ENCODE results near the gene ZDHHC14. TPM values are rescaled to one million over a fixed set of nuclear protein-coding genes. Genes with fewer than 3 reads are reported as not detected.
A peak's percentile ranks its signal among the peaks of the same experiment; 100 is the strongest.

Gene ZDHHC14
- total and polyA plus RNA-seq, 2 experiments from 2014 or later = 3.0 to 7.4 TPM

DNA sequence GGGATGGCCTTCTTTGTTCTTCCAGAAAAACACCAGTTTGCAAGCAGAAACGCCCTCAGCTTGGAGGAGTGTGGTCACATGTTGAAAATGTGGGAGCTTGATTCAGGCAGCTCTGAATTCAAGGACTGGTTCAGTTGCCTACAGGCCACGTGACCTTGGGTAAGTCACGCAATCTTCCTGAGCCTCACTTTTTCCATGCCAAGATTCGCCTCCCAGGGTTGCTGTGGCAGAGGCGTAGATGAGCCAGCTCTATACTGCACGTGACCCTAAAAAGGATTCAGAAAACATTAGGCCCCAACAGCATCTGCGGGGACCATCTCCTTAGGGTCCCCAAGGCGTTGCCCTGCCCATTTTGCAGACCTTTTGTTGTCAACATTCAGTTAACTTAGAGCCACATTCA, 330.1 kb downstream of the ZDHHC14 start:
- Histone ChIP-seq H3K9me2 (ENCODE audit: insufficient read depth) (0 out of 2 replicates have a peak, but pooled peaks cover 3% of the 10 kb centered on the region), H3K4me1 (ENCODE audit: insufficient read depth) (peaks cover 24% of the 10 kb centered on the region), H3F3A (replicated peaks; ENCODE audit: low read depth) (peaks cover 17% of the 10 kb centered on the region), H3K27ac (ENCODE audit: low read depth) (no peak overlapping the region), H3K36me3 (ENCODE audit: insufficient read depth) (peaks cover 3% of the 10 kb centered on the region; the same call in 1 of the 2 replicates), H3K79me2 (replicated peaks; ENCODE audit: insufficient read depth) (no peaks in the 10 kb centered on the region), H3K4me3 (no peak overlapping the region), H2AFZ (0 out of 2 replicates have a peak overlapping the region, but pooled peaks have one; percentile 38), H3K4me2 (no peak overlapping the region), H3K27me3 (ENCODE audit: insufficient read depth) (no peaks in the 10 kb centered on the region), H4K20me1 (replicated peaks; ENCODE audit: insufficient read depth) (no peaks in the 10 kb centered on the region)
- ATAC-seq (no peak), DNase-seq (ENCODE audit: low spot score) (no peak)
- H3K27me3 Mint-ChIP-seq (ENCODE audit: insufficient read depth, low read depth, poor library complexity) = peaks cover 15% of the 10 kb centered on the region
- no peak overlapping the region for H3K27ac Mint-ChIP-seq
- H3K36me3 Mint-ChIP-seq (ENCODE audit: low read depth) = peaks cover 22% of the 10 kb centered on the region
- TF ChIP-seq POLR2AphosphoS5 (IDR thresholded peaks at IDR 0.05; ENCODE audit: low read depth) = no peak
- TF ChIP-seq, protein P1, sequence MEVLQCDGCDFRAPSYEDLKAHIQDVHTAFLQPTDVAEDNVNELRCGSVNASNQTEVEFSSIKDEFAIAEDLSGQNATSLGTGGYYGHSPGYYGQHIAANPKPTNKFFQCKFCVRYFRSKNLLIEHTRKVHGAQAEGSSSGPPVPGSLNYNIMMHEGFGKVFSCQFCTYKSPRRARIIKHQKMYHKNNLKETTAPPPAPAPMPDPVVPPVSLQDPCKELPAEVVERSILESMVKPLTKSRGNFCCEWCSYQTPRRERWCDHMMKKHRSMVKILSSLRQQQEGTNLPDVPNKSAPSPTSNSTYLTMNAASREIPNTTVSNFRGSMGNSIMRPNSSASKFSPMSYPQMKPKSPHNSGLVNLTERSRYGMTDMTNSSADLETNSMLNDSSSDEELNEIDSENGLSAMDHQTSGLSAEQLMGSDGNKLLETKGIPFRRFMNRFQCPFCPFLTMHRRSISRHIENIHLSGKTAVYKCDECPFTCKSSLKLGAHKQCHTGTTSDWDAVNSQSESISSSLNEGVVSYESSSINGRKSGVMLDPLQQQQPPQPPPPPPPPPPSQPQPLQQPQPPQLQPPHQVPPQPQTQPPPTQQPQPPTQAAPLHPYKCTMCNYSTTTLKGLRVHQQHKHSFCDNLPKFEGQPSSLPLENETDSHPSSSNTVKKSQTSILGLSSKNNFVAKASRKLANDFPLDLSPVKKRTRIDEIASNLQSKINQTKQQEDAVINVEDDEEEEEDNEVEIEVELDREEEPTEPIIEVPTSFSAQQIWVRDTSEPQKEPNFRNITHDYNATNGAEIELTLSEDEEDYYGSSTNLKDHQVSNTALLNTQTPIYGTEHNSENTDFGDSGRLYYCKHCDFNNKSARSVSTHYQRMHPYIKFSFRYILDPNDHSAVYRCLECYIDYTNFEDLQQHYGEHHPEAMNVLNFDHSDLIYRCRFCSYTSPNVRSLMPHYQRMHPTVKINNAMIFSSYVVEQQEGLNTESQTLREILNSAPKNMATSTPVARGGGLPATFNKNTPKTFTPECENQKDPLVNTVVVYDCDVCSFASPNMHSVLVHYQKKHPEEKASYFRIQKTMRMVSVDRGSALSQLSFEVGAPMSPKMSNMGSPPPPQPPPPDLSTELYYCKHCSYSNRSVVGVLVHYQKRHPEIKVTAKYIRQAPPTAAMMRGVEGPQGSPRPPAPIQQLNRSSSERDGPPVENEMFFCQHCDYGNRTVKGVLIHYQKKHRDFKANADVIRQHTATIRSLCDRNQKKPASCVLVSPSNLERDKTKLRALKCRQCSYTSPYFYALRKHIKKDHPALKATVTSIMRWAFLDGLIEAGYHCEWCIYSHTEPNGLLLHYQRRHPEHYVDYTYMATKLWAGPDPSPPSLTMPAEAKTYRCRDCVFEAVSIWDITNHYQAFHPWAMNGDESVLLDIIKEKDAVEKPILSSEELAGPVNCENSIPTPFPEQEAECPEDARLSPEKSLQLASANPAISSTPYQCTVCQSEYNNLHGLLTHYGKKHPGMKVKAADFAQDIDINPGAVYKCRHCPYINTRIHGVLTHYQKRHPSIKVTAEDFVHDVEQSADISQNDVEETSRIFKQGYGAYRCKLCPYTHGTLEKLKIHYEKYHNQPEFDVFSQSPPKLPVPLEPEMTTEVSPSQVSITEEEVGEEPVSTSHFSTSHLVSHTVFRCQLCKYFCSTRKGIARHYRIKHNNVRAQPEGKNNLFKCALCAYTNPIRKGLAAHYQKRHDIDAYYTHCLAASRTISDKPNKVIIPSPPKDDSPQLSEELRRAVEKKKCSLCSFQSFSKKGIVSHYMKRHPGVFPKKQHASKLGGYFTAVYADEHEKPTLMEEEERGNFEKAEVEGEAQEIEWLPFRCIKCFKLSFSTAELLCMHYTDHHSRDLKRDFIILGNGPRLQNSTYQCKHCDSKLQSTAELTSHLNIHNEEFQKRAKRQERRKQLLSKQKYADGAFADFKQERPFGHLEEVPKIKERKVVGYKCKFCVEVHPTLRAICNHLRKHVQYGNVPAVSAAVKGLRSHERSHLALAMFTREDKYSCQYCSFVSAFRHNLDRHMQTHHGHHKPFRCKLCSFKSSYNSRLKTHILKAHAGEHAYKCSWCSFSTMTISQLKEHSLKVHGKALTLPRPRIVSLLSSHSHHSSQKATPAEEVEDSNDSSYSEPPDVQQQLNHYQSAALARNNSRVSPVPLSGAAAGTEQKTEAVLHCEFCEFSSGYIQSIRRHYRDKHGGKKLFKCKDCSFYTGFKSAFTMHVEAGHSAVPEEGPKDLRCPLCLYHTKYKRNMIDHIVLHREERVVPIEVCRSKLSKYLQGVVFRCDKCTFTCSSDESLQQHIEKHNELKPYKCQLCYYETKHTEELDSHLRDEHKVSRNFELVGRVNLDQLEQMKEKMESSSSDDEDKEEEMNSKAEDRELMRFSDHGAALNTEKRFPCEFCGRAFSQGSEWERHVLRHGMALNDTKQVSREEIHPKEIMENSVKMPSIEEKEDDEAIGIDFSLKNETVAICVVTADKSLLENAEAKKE (CRISPR knock-in tag; IDR thresholded peaks at IDR 0.05) = no peak
- TF ChIP-seq, protein P2, sequence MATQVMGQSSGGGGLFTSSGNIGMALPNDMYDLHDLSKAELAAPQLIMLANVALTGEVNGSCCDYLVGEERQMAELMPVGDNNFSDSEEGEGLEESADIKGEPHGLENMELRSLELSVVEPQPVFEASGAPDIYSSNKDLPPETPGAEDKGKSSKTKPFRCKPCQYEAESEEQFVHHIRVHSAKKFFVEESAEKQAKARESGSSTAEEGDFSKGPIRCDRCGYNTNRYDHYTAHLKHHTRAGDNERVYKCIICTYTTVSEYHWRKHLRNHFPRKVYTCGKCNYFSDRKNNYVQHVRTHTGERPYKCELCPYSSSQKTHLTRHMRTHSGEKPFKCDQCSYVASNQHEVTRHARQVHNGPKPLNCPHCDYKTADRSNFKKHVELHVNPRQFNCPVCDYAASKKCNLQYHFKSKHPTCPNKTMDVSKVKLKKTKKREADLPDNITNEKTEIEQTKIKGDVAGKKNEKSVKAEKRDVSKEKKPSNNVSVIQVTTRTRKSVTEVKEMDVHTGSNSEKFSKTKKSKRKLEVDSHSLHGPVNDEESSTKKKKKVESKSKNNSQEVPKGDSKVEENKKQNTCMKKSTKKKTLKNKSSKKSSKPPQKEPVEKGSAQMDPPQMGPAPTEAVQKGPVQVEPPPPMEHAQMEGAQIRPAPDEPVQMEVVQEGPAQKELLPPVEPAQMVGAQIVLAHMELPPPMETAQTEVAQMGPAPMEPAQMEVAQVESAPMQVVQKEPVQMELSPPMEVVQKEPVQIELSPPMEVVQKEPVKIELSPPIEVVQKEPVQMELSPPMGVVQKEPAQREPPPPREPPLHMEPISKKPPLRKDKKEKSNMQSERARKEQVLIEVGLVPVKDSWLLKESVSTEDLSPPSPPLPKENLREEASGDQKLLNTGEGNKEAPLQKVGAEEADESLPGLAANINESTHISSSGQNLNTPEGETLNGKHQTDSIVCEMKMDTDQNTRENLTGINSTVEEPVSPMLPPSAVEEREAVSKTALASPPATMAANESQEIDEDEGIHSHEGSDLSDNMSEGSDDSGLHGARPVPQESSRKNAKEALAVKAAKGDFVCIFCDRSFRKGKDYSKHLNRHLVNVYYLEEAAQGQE (IDR thresholded peaks at IDR 0.05; ENCODE audit: unreplicated experiment) = no peak
- no peak for TF ChIP-seq CREB1 (CRISPR knock-in tag; IDR thresholded peaks at IDR 0.05; ENCODE audit: low read depth)
- TF ChIP-seq STAT1 (IDR thresholded peaks at IDR 0.05; ENCODE audit: unreplicated experiment) = no peak
- TF ChIP-seq ZNF331 (CRISPR knock-in tag; IDR thresholded peaks at IDR 0.05; ENCODE audit: low read depth) = no peak
- no peak for TF ChIP-seq ZNF114 (CRISPR knock-in tag; IDR thresholded peaks at IDR 0.05)
- TF ChIP-seq, protein P3, sequence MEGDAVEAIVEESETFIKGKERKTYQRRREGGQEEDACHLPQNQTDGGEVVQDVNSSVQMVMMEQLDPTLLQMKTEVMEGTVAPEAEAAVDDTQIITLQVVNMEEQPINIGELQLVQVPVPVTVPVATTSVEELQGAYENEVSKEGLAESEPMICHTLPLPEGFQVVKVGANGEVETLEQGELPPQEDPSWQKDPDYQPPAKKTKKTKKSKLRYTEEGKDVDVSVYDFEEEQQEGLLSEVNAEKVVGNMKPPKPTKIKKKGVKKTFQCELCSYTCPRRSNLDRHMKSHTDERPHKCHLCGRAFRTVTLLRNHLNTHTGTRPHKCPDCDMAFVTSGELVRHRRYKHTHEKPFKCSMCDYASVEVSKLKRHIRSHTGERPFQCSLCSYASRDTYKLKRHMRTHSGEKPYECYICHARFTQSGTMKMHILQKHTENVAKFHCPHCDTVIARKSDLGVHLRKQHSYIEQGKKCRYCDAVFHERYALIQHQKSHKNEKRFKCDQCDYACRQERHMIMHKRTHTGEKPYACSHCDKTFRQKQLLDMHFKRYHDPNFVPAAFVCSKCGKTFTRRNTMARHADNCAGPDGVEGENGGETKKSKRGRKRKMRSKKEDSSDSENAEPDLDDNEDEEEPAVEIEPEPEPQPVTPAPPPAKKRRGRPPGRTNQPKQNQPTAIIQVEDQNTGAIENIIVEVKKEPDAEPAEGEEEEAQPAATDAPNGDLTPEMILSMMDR (conservative IDR thresholded peaks at IDR 0.05; ENCODE audit: low read depth in 2 of 2) = no peak
- TF ChIP-seq EZH2phosphoT487 (IDR thresholded peaks at IDR 0.05; ENCODE audit: unreplicated experiment) = no peak
- peaks cover 17% of the 10 kb centered on the region for H3K9me3 Mint-ChIP-seq
- peaks cover 51% of the 10 kb centered on the region for H3K4me1 Mint-ChIP-seq
- no peak overlapping the region for H3K4me3 Mint-ChIP-seq
